ENCODE measurements around the gene GRK5.

The GRK5 gene

GRCh38 chr10:119290301-119291048 lies 83.1 kb downstream of the GRK5 start:
- H3K4me3 ChIP-seq (ENCODE audit: low read depth, low read length) = no peak overlapping the region
- no peak for DNase-seq (ENCODE audit: low read depth)
- TF ChIP-seq POLR2A (IDR thresholded peaks at IDR 0.05; ENCODE audit: extremely low read depth, insufficient read length) (no peak), CTCF (IDR thresholded peaks at IDR 0.05; ENCODE audit: low read depth, low read length) (no peak), MAX (IDR thresholded peaks at IDR 0.05; ENCODE audit: low read depth, low read length) (no peak), MYC (IDR thresholded peaks at IDR 0.05; ENCODE audit: low read depth, low read length) (no peak)

- no peak overlapping the region for H3K4me3 ChIP-seq (ENCODE audit: low read depth, low read length)
- no peak for TF ChIP-seq CTCF (IDR thresholded peaks at IDR 0.05; ENCODE audit: low read depth, low read length)
- no peak for TF ChIP-seq MYC (IDR thresholded peaks at IDR 0.05; ENCODE audit: low read depth, low read length)
- no peak for TF ChIP-seq POLR2A (IDR thresholded peaks at IDR 0.05; ENCODE audit: extremely low read depth, insufficient read length)
- TF ChIP-seq MAX (IDR thresholded peaks at IDR 0.05; ENCODE audit: low read depth, low read length) = no peak
- no peak for DNase-seq (ENCODE audit: low read depth)
These were observed 84.0 kb downstream of the GRK5 start for GRCh38 chr10:119291223-119291900.

GRCh38 chr10:119292968-119293760 lies 85.8 kb downstream of the GRK5 start:
- H3K4me3 ChIP-seq (ENCODE audit: low read depth, low read length) = no peak overlapping the region
- DNase-seq (ENCODE audit: low read depth) = no peak
- no peak for TF ChIP-seq MAX (IDR thresholded peaks at IDR 0.05; ENCODE audit: low read depth, low read length)
- no peak for TF ChIP-seq MYC (IDR thresholded peaks at IDR 0.05; ENCODE audit: low read depth, low read length)
- no peak for TF ChIP-seq CTCF (IDR thresholded peaks at IDR 0.05; ENCODE audit: low read depth, low read length)
- TF ChIP-seq POLR2A (IDR thresholded peaks at IDR 0.05; ENCODE audit: extremely low read depth, insufficient read length) = no peak

- no peak for TF ChIP-seq MYC (IDR thresholded peaks at IDR 0.05; ENCODE audit: low read depth, low read length)
- TF ChIP-seq POLR2A (IDR thresholded peaks at IDR 0.05; ENCODE audit: extremely low read depth, insufficient read length) = no peak
- TF ChIP-seq CTCF (IDR thresholded peaks at IDR 0.05; ENCODE audit: low read depth, low read length) = no peak
- TF ChIP-seq MAX (IDR thresholded peaks at IDR 0.05; ENCODE audit: low read depth, low read length) = no peak
- no peak overlapping the region for H3K4me3 ChIP-seq (ENCODE audit: low read depth, low read length)
- no peak for DNase-seq (ENCODE audit: low read depth)
These were observed 89.3 kb downstream of the GRK5 start for GRCh38 chr10:119296703-119297102.

- H3K4me3 ChIP-seq (ENCODE audit: low read depth, low read length) = no peak overlapping the region
- TF ChIP-seq CTCF (IDR thresholded peaks at IDR 0.05; ENCODE audit: low read depth, low read length) = no peak
- no peak for TF ChIP-seq POLR2A (IDR thresholded peaks at IDR 0.05; ENCODE audit: extremely low read depth, insufficient read length)
- no peak for TF ChIP-seq MAX (IDR thresholded peaks at IDR 0.05; ENCODE audit: low read depth, low read length)
- no peak for TF ChIP-seq MYC (IDR thresholded peaks at IDR 0.05; ENCODE audit: low read depth, low read length)
- no peak for DNase-seq (ENCODE audit: low read depth)
These were observed 90.0 kb downstream of the GRK5 start for GRCh38 chr10:119297207-119297968.
